A673 (cell line): ENCODE data around the gene SUPT3H.

ENCODE experiments used
- CTCF ChIP-seq: fragments of 300-800, 200-600 bp; sonication (generic); conservative IDR thresholded peaks from 2 replicates; pipeline ENCODE4 v1.5.1; 2017; ENCODE audit warnings: low read depth, mild to moderate bottlenecking, antibody characterized with exemption, low read length, moderate library complexity, mixed read lengths
- EZH2 ChIP-seq: fragments of 200-600 bp; sonication (generic); IDR thresholded peaks from 2 replicates; pipeline ENCODE4 v1.6.1; 2017; ENCODE audit warnings: borderline replicate concordance, low read depth, mild to moderate bottlenecking, mixed read lengths, antibody characterized with exemption, low read length; ENCODE audit not compliant: poor library complexity, severe bottlenecking

GRCh38 chr6:45003387-45003786 is 374.3 kb downstream of the SUPT3H start:
- TF ChIP-seq CTCF (no peak), EZH2 (no peak)
